ENCODE data around the gene ZNF804A. TPM values are rescaled to one million over a fixed set of nuclear protein-coding genes. Genes with fewer than 3 reads are reported as not detected.

Gene ZNF804A
- polyA plus RNA-seq, 3 donors = 0.83 to 3.7 (median 1.8) TPM

DNA sequence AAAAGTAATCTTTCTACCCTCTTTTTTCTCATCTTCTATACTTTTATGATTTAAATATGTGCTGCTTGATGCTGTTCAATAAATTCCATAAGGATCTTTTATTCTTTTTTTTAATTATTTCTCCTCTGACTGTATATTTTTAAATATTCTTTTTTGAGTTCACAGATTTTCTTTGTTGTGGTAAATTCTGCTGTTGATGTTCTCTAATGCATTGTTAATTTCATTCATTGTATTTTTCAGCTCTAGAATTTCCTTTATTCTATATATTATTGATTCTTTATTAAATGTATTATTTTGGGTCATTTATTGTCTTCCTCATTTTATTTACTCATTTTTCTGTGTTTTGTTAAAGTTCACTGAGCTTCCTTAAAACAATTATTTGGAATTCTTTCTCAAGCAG is 260.9 kb downstream of the ZNF804A start:
- no peak for DNase-seq
- Mint-ChIP-seq H3K27ac (no peak overlapping the region), H3K27me3 (ENCODE audit: low read depth in 3 of 3) (no peaks in the 10 kb centered on the region), H3K4me3 (no peak overlapping the region), H3K36me3 (peaks cover 0 to 3% of the 10 kb centered on the region in 2 donors), H3K4me1 (no peaks in the 10 kb centered on the region), H3K9me3 (peaks cover 13 to 32% (median 20%) of the 10 kb centered on the region in 7 donors)
- H3K4me2 ChIP-seq (replicated peaks; ENCODE audit: extremely low read depth, low read length, poor library complexity, severe bottlenecking) = no peak overlapping the region
- TF ChIP-seq, protein P1, sequence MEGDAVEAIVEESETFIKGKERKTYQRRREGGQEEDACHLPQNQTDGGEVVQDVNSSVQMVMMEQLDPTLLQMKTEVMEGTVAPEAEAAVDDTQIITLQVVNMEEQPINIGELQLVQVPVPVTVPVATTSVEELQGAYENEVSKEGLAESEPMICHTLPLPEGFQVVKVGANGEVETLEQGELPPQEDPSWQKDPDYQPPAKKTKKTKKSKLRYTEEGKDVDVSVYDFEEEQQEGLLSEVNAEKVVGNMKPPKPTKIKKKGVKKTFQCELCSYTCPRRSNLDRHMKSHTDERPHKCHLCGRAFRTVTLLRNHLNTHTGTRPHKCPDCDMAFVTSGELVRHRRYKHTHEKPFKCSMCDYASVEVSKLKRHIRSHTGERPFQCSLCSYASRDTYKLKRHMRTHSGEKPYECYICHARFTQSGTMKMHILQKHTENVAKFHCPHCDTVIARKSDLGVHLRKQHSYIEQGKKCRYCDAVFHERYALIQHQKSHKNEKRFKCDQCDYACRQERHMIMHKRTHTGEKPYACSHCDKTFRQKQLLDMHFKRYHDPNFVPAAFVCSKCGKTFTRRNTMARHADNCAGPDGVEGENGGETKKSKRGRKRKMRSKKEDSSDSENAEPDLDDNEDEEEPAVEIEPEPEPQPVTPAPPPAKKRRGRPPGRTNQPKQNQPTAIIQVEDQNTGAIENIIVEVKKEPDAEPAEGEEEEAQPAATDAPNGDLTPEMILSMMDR (IDR thresholded peaks at IDR 0.05) = no peak
- no peaks in the 10 kb centered on the region for H3K79me2 ChIP-seq (ENCODE audit: insufficient read depth, low read length)
- H3K9ac ChIP-seq (ENCODE audit: insufficient read depth, low read length, poor library complexity, severe bottlenecking) = no peak overlapping the region
- no peak overlapping the region for H3K4me3 ChIP-seq (replicated peaks in 1 of 3; ENCODE audit: low read depth in 2 of 3, low read length in 3 of 3)
- intact Hi-C loops (cut with micrococcal nuclease) = no loop called here
- H4K20me1 ChIP-seq (ENCODE audit: insufficient read depth, low read length) = no peaks in the 10 kb centered on the region
- no peaks in the 10 kb centered on the region for H3K27me3 ChIP-seq (ENCODE audit: control insufficient read depth in 2 of 2, insufficient read depth in 2 of 2, low read length in 2 of 2)
- no peak overlapping the region for H3K27ac ChIP-seq (ENCODE audit: low read depth in 1 of 2, low read length in 2 of 2)
- H3K9me3 ChIP-seq (replicated peaks in 1 of 2; ENCODE audit: control insufficient read depth in 1 of 2, insufficient read depth in 1 of 2, low read length in 2 of 2) = peaks cover 20 to 21% of the 10 kb centered on the region in 2 donors
- no peaks in the 10 kb centered on the region for H3K4me1 ChIP-seq (ENCODE audit: control insufficient read depth in 1 of 2, insufficient read depth in 2 of 2, low read length in 2 of 2)
- H2AFZ ChIP-seq (ENCODE audit: insufficient read depth, low read depth, low read length, poor library complexity, severe bottlenecking) = no peak overlapping the region
- peaks cover 0 to 7% of the 10 kb centered on the region in 2 donors for H3K36me3 ChIP-seq (replicated peaks in 1 of 2; ENCODE audit: control insufficient read depth in 1 of 2, insufficient read depth in 2 of 2, low read length in 2 of 2)

DNA sequence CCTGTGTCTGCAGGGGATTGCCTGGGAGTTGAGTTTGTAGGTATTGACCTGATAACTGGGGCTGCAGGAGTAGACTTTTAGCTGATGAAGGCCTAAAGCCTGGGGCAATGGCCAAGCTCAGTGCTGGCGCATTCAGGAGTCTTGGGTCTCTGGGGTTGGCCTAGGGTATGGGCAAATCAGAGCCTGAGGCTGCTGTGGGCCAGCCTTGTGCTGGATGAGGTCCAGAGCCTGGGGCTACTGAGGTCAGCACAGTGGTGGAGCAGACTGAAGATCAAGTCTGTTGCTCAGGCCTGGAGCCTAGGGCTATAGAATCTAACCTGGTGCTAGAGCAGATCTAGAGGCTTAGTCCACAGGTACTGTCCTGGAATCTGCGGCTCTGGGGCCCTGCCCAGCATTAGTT is 262.4 kb downstream of the ZNF804A start:
- Histone ChIP-seq H3K4me1 (ENCODE audit: control insufficient read depth in 1 of 2, insufficient read depth in 2 of 2, low read length in 2 of 2) (no peaks in the 10 kb centered on the region), H3K79me2 (ENCODE audit: insufficient read depth, low read length) (no peaks in the 10 kb centered on the region), H3K27me3 (ENCODE audit: control insufficient read depth in 2 of 2, insufficient read depth in 2 of 2, low read length in 2 of 2) (no peaks in the 10 kb centered on the region), H3K27ac (ENCODE audit: low read depth in 1 of 2, low read length in 2 of 2) (no peak overlapping the region), H3K4me2 (replicated peaks; ENCODE audit: extremely low read depth, low read length, poor library complexity, severe bottlenecking) (no peak overlapping the region), H3K36me3 (replicated peaks in 1 of 2; ENCODE audit: control insufficient read depth in 1 of 2, insufficient read depth in 2 of 2, low read length in 2 of 2) (peaks cover 0 to 7% of the 10 kb centered on the region in 2 donors), H2AFZ (ENCODE audit: insufficient read depth, low read depth, low read length, poor library complexity, severe bottlenecking) (no peak overlapping the region), H3K4me3 (replicated peaks in 1 of 3; ENCODE audit: low read depth in 2 of 3, low read length in 3 of 3) (no peak overlapping the region), H3K9ac (ENCODE audit: insufficient read depth, low read length, poor library complexity, severe bottlenecking) (no peak overlapping the region), H4K20me1 (ENCODE audit: insufficient read depth, low read length) (no peaks in the 10 kb centered on the region), H3K9me3 (replicated peaks in 1 of 2; ENCODE audit: control insufficient read depth in 1 of 2, insufficient read depth in 1 of 2, low read length in 2 of 2) (peaks cover 20 to 21% of the 10 kb centered on the region in 2 donors)
- intact Hi-C loops (cut with micrococcal nuclease) = no loop called here
- H3K4me1 Mint-ChIP-seq = no peaks in the 10 kb centered on the region
- H3K27me3 Mint-ChIP-seq (ENCODE audit: low read depth in 3 of 3) = peaks cover 0 to 2% (median 0%) of the 10 kb centered on the region in 3 donors
- peaks cover 15 to 30% (median 20%) of the 10 kb centered on the region in 7 donors for H3K9me3 Mint-ChIP-seq
- no peak overlapping the region for H3K4me3 Mint-ChIP-seq
- no peak for DNase-seq
- H3K27ac Mint-ChIP-seq = no peak overlapping the region
- WGBS (ENCODE audit: insufficient coverage) = 92% methylated on average over 1 of the region's 2 CpGs
- TF ChIP-seq, protein P1 (IDR thresholded peaks at IDR 0.05) = no peak
- peaks cover 0 to 3% of the 10 kb centered on the region in 2 donors for H3K36me3 Mint-ChIP-seq

Measured in CD14-positive monocyte (primary cell).